Measurements from ENCODE around the gene UNC93A. TPM values are rescaled to one million over a fixed set of nuclear protein-coding genes. Genes with fewer than 3 reads are reported as not detected.
"Not testable (repeated sequence)": the region's sequence is repeated elsewhere in the genome, so short reads cannot be mapped to it uniquely, and the experiment has no call there.

The UNC93A gene
- total RNA-seq, 1 donor from 2014 or later = not detected

DNA sequence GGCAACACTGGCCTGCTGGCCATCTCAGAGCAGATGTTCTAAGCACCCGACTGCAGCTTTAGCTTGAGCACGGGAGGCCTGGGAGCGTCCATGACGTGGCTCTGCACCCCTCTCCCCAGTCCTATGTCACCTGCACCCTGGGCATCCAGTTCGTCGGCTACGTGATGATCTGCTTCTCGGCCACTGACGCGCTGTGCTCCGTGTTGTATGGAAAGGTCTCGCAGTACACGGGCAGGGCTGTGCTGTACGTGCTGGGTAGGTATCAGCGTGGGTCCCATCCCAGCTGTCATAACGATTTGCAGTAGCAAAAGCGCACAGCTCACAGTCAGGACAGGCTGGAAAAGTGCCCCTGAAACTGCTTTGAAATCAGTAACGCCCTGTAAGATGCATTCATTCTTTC lies 14.7 kb downstream of the UNC93A start:
- TF ChIP-seq, protein P1, sequence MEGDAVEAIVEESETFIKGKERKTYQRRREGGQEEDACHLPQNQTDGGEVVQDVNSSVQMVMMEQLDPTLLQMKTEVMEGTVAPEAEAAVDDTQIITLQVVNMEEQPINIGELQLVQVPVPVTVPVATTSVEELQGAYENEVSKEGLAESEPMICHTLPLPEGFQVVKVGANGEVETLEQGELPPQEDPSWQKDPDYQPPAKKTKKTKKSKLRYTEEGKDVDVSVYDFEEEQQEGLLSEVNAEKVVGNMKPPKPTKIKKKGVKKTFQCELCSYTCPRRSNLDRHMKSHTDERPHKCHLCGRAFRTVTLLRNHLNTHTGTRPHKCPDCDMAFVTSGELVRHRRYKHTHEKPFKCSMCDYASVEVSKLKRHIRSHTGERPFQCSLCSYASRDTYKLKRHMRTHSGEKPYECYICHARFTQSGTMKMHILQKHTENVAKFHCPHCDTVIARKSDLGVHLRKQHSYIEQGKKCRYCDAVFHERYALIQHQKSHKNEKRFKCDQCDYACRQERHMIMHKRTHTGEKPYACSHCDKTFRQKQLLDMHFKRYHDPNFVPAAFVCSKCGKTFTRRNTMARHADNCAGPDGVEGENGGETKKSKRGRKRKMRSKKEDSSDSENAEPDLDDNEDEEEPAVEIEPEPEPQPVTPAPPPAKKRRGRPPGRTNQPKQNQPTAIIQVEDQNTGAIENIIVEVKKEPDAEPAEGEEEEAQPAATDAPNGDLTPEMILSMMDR (IDR thresholded peaks at IDR 0.05) = no peak
- Mint-ChIP-seq H3K9me3 (ENCODE audit: low read depth) (no peaks in the 10 kb centered on the region), H3K27me3 (ENCODE audit: low read depth) (no peaks in the 10 kb centered on the region), H3K36me3 (ENCODE audit: low read depth) (no peaks in the 10 kb centered on the region), H3K27ac (ENCODE audit: unreplicated experiment) (no peak overlapping the region), H3K4me3 (ENCODE audit: unreplicated experiment) (no peak overlapping the region), H3K4me1 (ENCODE audit: low read depth) (peaks cover 7% of the 10 kb centered on the region)
- DNase-seq (ENCODE audit: low spot score) = no peak

DNA sequence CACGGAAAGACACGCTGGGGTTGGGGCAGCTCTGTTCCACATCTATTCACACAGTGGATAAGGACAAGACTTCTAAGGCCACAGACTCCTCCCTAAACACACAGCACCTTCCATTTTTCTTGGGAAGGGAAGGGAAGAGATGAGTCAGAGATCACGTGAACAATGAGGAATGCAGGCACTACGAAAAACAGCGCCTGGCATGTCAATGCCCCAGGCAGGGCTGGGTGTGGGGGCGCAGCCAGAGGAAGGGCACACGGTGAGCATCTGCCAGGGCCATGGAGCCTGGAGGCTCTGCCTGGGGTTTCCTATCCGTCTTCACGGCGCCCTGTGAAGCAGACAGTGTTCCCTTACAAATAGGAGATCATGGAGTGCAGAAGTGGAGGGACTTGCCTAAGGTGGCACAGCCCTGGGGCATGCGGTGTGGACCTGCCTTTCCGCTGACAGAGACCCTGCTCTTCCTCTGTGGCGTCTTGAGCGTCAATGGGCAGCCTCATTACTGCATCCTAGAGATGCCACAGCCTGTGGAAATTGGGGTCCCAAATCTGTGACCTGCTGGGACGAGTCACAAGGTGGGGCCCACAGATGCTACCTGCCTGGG lies 15.4 kb downstream of the UNC93A start:
- Mint-ChIP-seq H3K27me3 (ENCODE audit: low read depth) (no peaks in the 10 kb centered on the region), H3K4me3 (ENCODE audit: unreplicated experiment) (no peak overlapping the region), H3K9me3 (ENCODE audit: low read depth) (no peaks in the 10 kb centered on the region), H3K36me3 (ENCODE audit: low read depth) (no peaks in the 10 kb centered on the region), H3K4me1 (ENCODE audit: low read depth) (peaks cover 7% of the 10 kb centered on the region), H3K27ac (ENCODE audit: unreplicated experiment) (no peak overlapping the region)
- TF ChIP-seq, protein P1 (IDR thresholded peaks at IDR 0.05) = no peak
- DNase-seq (ENCODE audit: low spot score) = no peak

DNA sequence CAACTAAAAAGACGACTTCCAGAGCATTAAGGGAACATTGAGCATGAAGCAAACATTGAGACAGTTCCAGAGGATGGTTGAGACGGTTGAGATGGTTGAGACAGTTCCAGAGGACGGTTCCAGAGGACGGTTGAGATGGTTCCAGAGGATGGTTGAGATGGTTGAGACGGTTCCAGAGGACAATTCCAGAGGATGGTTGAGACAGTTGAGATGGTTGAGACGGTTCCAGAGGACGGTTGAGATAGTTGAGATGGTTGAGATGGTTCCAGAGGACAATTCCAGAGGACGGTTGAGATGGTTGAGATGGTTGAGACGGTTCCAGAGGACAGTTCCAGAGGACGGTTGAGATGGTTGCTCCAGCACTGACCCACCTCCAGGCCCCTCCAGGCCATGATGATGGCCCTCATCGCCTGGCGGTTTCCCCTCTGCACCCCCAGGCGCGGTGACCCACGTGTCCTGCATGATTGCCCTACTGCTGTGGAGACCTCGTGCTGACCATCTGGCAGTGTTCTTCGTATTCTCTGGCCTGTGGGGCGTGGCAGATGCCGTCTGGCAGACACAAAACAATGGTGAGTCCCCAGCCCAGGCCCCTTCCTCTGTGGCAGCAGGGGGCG lies 16.3 kb downstream of the UNC93A start:
- Mint-ChIP-seq H3K4me3 (ENCODE audit: unreplicated experiment) (no peak overlapping the region), H3K9me3 (ENCODE audit: low read depth) (no peaks in the 10 kb centered on the region), H3K27ac (ENCODE audit: unreplicated experiment) (no peak overlapping the region), H3K36me3 (ENCODE audit: low read depth) (no peaks in the 10 kb centered on the region), H3K27me3 (ENCODE audit: low read depth) (peaks cover 2% of the 10 kb centered on the region), H3K4me1 (ENCODE audit: low read depth) (peaks cover 7% of the 10 kb centered on the region)
- TF ChIP-seq, protein P1 (IDR thresholded peaks at IDR 0.05) = no peak
- DNase-seq (ENCODE audit: low spot score) = no peak

DNA sequence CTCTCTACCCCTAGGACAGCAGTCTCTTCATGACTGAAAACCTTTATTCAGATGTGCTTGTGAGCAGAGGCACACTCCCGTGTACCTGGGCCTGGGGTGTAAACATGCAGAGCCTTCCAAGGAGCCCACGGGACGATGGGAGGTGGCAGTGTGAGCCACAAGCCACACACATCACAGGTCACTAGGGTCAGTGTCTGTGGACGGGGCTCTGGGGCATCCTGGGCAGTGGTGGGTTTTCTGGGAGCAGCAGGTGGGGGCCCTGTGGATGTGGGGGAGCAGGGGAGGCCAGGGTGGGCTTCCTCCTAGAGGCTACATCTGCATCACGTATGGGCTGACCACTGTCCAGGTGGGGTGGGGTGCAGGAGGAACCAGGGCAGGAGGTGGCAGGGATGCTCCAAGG lies 17.1 kb downstream of the UNC93A start:
- no peak overlapping the region for H3K27ac Mint-ChIP-seq (ENCODE audit: unreplicated experiment)
- TF ChIP-seq, protein P1 (IDR thresholded peaks at IDR 0.05) = no peak
- H3K27me3 Mint-ChIP-seq (ENCODE audit: low read depth) = peaks cover 2% of the 10 kb centered on the region
- peaks cover 7% of the 10 kb centered on the region for H3K4me1 Mint-ChIP-seq (ENCODE audit: low read depth)
- no peaks in the 10 kb centered on the region for H3K36me3 Mint-ChIP-seq (ENCODE audit: low read depth)
- DNase-seq (ENCODE audit: low spot score) = no peak
- H3K4me3 Mint-ChIP-seq (ENCODE audit: unreplicated experiment) = no peak overlapping the region
- H3K9me3 Mint-ChIP-seq (ENCODE audit: low read depth) = no peaks in the 10 kb centered on the region

DNA sequence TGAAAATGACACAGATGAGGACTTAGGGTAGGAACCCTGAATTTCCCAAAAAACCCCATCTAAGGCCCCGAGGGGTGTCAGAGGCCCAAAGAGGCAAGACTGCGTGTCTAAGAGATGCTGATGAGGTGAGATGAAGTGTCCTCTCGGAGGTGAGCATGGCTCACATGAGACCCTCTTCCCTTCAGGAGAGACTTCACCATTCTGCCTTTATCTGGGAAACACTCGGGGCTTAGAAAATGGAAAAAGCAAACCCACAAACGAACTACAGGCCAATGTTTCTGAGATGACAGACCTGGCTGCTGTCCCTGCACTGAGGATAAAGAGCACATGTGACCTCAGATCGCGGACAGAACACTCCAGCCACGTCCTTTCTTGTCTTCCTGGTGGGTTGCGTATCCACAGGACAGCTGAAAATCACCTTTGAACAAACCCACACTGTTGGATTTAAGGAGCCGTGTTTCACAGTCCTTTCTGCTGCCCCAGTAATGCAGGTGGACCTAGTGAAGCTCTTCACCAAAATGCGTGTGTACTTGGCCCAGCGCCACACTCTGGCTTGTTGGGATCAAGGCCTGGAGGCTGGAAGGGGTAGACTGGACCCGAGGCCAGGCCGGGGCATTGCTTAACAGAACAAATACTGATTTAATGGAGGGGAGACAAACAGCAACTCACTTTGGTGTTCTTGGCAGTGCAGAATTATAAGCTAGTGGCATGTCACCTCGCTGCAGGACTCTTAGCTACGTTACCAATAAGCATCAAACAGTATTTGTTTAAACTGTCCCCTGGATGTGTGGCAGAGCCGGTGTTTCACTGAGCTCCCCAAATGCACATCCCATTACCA lies 18.5 kb downstream of the UNC93A start:
- not testable (repeated sequence) for H3K27ac Mint-ChIP-seq (ENCODE audit: unreplicated experiment); H3K9me3 Mint-ChIP-seq (ENCODE audit: low read depth)

More for the DNA sequence above, 18.5 kb downstream of the UNC93A start:
- H3K36me3 Mint-ChIP-seq (ENCODE audit: low read depth); H3K4me1 Mint-ChIP-seq (ENCODE audit: low read depth); H3K27me3 Mint-ChIP-seq (ENCODE audit: low read depth); DNase-seq (ENCODE audit: low spot score); H3K4me3 Mint-ChIP-seq (ENCODE audit: unreplicated experiment): not testable (repeated sequence)

Measured in chondrocyte (in vitro differentiated cells).